ENCODE measurements around the gene CD81. TPM values are rescaled to one million over a fixed set of nuclear protein-coding genes. Genes with fewer than 3 reads are reported as not detected.

Gene CD81
- total and polyA plus RNA-seq, 2 experiments from 2014 or later, result 88.6 to 290 TPM

- no peak for TF ChIP-seq JUNB (IDR thresholded peaks at IDR 0.05; ENCODE audit: unreplicated experiment)
Measured at GRCh38 chr11:2422461-2423156, 45.5 kb downstream of the CD81 start (continued).

- H3K9me3 Mint-ChIP-seq, result peaks cover 3% of the 10 kb centered on the region; the same call in 1 of the 3 replicates
- H3K4me1 Mint-ChIP-seq, result 0 out of 3 replicates have a peak, but pooled peaks cover 2% of the 10 kb centered on the region
- no peak for TF ChIP-seq ZNF331 (CRISPR knock-in tag; IDR thresholded peaks at IDR 0.05; ENCODE audit: low read depth)
- TF ChIP-seq ETS1 (IDR thresholded peaks at IDR 0.05), result no peak
- no peak for TF ChIP-seq POLR2AphosphoS5 (IDR thresholded peaks at IDR 0.05; ENCODE audit: low read depth)
- no peak for TF ChIP-seq CTCF (conservative IDR thresholded peaks at IDR 0.05; ENCODE audit: low read depth in 2 of 2)
- TF ChIP-seq NANOG (IDR thresholded peaks at IDR 0.05; ENCODE audit: borderline replicate concordance), result no peak
- no peak for TF ChIP-seq EZH2 (IDR thresholded peaks at IDR 0.05; ENCODE audit: low read depth, unreplicated experiment)
- no peak for TF ChIP-seq CREB1 (CRISPR knock-in tag; IDR thresholded peaks at IDR 0.05; ENCODE audit: low read depth)
- TF ChIP-seq JUNB (IDR thresholded peaks at IDR 0.05; ENCODE audit: unreplicated experiment), result no peak
- TF ChIP-seq, protein P1, sequence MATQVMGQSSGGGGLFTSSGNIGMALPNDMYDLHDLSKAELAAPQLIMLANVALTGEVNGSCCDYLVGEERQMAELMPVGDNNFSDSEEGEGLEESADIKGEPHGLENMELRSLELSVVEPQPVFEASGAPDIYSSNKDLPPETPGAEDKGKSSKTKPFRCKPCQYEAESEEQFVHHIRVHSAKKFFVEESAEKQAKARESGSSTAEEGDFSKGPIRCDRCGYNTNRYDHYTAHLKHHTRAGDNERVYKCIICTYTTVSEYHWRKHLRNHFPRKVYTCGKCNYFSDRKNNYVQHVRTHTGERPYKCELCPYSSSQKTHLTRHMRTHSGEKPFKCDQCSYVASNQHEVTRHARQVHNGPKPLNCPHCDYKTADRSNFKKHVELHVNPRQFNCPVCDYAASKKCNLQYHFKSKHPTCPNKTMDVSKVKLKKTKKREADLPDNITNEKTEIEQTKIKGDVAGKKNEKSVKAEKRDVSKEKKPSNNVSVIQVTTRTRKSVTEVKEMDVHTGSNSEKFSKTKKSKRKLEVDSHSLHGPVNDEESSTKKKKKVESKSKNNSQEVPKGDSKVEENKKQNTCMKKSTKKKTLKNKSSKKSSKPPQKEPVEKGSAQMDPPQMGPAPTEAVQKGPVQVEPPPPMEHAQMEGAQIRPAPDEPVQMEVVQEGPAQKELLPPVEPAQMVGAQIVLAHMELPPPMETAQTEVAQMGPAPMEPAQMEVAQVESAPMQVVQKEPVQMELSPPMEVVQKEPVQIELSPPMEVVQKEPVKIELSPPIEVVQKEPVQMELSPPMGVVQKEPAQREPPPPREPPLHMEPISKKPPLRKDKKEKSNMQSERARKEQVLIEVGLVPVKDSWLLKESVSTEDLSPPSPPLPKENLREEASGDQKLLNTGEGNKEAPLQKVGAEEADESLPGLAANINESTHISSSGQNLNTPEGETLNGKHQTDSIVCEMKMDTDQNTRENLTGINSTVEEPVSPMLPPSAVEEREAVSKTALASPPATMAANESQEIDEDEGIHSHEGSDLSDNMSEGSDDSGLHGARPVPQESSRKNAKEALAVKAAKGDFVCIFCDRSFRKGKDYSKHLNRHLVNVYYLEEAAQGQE (IDR thresholded peaks at IDR 0.05; ENCODE audit: unreplicated experiment), result no peak
- no peak for TF ChIP-seq STAT1 (IDR thresholded peaks at IDR 0.05; ENCODE audit: unreplicated experiment)
Measured at GRCh38 chr11:2423157-2424025, 46.3 kb downstream of the CD81 start.

More at GRCh38 chr11:2423157-2424025, 46.3 kb downstream of the CD81 start:
- Histone ChIP-seq H3K4me3 (no peak overlapping the region), H3K27me3 (ENCODE audit: insufficient read depth) (no peaks in the 10 kb centered on the region), H3K4me1 (ENCODE audit: insufficient read depth) (no peaks in the 10 kb centered on the region; the same call in 1 of the 2 replicates), H3F3A (replicated peaks; ENCODE audit: low read depth) (no peaks in the 10 kb centered on the region), H3K79me2 (replicated peaks; ENCODE audit: insufficient read depth) (no peaks in the 10 kb centered on the region), H3K27ac (ENCODE audit: low read depth) (no peak overlapping the region), H3K36me3 (ENCODE audit: insufficient read depth) (no peaks in the 10 kb centered on the region), H3K4me2 (no peak overlapping the region), H2AFZ (no peak overlapping the region), H3K9me2 (ENCODE audit: insufficient read depth) (0 out of 2 replicates have a peak, but pooled peaks cover 2% of the 10 kb centered on the region), H4K20me1 (replicated peaks; ENCODE audit: insufficient read depth) (no peaks in the 10 kb centered on the region)
- Mint-ChIP-seq H3K36me3 (ENCODE audit: low read depth) (no peaks in the 10 kb centered on the region), H3K4me3 (no peak overlapping the region), H3K27me3 (ENCODE audit: insufficient read depth, low read depth, poor library complexity) (peaks cover 5% of the 10 kb centered on the region), H3K27ac (no peak overlapping the region)
- DNase-seq (ENCODE audit: low spot score) (no peak), ATAC-seq (no peak)
